GM19035 (cell line): Measurements from ENCODE around the gene MCF2L.

Source experiments
- ATAC-seq: cut with Tn5 transposase; IDR thresholded peaks from one replicate; pipeline ENCODE4 v1.9.1; 2021; ENCODE audit not compliant: unreplicated experiment

MCF2L gene

DNA sequence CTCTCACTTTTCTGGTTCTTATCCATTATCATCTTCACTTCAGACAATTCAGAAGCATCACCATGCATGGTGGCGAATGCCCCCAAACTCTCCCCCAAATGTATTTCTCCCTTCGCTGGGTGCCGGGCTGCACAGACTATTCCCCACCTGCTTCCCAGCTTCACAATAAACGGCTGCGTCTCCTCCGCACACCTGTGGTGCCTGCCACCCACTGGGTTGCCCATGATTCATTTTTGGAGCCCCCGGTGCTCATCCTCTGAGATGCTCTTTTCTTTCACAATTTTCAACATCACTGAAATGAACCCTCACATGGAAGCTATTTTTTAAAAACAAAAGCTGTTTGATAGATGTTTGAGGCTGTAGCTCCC is 150.8 kb downstream of the MCF2L start:
- no peak for ATAC-seq

DNA sequence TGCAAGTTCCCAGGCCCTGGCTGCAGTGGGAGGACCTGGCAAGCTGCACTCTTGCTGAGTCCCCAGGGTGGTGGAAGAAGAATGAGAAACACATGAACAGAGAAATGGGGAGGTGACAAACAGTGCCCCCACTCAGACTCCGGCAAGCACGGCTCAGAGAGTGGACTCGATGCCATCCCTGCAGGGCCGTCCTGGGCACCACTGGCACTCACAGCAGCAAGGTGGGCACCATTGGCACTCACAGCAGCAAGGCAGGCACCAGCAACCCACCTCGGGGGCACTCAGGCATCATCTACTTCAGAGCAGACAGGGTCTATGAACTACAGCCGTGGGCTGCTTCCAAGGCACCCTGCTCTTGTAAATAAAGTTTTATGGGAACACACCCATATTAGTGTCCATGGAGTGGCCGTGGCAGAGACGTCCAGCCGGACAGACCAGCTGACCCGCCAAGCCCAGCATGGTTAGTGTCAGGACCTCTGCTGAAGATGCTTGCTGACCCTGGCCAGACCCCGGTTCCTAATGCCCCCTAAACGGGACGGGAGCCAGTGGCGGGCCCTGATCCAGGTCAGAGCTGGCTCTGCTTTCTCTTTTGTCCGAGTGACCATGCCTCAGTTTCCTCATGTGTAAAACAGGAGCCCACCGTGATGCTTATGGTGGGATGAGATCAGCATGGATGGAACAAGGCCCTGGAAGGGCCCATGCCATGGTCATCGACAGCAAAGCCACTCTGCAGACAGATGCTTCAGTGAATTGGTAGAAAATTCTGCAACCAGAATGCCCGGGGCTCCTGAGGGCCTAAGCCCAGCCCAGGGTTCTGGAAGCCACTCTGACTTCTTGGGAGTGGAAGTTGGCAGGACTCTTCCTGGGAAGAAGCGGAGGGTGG is 151.5 kb downstream of the MCF2L start:
- no peak for ATAC-seq

DNA sequence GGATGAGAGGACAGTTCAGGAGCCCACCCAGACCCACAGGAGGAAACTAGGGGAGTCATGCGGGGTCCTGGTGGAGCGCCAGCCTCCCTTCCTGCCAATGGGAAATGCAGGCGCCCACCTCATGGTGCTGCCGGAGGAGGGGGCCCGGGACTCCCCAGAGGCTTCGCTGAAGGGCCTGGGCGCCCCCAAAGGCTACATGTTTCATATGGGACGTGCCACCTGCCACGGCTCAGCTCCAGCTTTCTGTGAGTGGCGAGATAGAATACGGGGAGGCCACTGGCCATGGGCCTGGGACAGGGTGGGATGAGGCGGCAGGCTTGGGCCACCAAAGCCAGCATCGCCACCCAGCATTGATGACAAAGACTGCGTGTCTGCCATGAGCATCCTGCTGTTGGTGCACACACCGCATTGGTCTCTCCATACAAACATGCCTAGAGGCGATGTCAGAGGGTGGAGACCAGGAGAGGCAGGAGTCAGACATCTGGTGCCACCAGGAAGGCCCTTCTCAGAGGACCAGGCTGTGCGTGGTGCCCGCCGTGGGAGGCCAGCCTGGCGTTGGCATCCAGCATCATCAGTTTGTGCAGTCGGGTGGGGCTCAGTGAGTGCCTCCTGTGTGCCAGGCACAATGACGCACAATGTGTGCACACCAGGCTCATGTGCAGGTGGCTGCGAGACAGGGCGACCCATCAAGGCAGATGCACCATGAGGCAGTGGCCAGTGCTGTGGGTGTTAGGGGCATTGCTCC is 152.3 kb downstream of the MCF2L start:
- no peak for ATAC-seq

DNA sequence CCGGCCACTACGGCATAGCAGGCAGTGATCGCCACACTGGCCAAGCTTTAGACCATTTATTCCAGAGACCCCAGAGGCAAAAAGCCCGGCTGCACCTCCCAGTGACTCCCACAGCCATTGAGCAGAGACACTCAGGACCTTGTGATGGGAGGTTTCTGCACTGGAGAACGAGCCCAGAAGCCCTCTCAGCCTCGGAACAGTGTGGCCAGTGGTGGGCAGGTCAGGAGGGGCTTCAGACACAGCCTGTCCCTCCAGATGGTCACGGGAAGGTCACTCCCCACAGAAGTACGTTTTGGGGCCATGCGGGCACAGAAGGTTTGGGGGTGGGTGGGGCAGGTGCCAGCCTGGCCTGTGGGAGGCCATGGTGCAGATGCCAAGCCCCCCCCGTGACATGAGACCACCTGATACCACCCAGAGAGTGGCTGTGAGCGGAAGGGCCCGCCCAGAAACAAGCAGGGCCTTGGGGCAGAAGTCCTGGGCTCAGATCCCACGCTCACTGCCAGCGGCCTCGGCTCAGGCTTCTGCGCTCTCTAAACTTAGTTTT is 153.0 kb downstream of the MCF2L start:
- no peak for ATAC-seq

DNA sequence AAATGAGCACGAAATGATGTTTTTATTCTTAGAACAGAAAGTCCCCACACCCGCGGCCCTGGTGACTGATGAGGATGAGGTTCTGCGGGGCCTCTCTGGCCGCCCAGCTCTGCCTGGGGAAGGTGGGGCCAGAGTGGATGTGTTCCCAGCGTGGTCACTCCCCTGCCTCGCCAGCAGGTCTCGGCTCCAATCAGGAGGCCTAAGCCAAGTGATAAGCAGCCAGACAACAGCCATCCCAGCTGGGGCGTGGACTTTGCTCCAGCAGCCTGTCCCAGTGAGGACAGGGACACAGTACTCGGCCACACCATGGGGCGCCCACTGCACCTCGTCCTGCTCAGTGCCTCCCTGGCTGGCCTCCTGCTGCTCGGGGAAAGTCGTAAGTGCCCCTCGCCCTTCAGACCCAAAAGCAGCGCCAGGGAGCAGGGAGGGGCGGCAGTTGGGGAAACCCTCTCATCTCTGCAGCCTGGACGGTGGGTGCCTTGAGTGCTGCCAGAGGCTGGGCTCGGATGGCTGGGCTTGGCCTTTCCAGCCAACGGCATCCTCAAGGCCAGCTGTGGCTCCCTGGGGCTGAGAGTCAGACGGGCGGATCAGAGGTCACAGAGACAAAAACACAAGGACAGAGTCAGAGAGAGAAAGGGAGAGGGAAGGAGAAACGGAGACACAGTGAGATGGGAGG is 153.7 kb downstream of the MCF2L start, which contains the start of gene F10:
Gene F10 (plus strand): TSS at position 250 of the 676 bp plus-strand sequence. CDS start 57 bp downstream, at position 307.
- ATAC-seq: no peak

DNA sequence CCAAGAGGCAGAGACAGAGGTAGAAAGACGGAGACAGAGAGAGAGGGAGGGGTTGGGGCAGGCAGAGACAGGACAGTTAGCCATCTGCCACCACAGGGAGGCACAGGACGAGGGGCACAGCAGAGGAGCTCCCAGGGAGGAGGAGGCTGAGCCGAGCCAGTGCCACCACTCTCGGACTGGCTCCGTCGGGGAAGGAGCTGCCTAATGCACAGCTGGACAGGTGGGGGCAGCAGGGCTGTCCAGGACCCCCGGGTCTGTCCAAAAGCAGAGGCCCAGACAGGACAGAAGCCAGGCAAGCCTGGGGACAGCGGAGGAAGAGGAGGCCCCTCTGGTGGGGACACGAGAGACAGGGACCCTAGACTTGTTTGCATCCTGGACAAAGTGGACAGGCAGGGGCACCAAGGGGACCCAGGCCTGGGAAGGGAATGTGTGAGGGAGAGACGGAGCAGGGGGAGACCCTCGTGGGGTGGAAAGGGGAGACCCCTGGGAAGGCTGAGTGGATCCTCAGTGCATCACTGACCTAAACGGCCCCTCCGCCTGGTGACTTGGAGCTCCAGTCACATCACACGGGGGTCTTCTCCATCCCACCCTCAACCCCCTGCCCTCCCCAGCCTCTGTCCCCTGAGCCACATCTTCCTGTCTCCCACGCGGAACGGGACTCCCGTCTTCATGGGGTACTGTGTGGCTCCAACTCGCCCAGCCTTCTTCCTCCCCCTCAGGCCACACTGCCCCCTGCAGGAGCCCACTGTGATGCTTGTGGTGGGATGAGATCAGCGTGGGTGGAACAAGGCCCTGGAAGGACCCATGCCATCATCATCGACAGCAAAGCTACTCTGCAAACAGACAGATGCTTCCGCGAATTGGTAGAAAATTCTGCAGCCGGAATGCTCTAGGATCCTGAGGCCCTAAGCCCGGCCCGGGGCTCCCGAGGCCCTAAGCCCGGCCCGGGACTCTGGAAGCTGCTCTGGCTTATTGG is 154.5 kb downstream of the MCF2L start:
- ATAC-seq: no peak

DNA sequence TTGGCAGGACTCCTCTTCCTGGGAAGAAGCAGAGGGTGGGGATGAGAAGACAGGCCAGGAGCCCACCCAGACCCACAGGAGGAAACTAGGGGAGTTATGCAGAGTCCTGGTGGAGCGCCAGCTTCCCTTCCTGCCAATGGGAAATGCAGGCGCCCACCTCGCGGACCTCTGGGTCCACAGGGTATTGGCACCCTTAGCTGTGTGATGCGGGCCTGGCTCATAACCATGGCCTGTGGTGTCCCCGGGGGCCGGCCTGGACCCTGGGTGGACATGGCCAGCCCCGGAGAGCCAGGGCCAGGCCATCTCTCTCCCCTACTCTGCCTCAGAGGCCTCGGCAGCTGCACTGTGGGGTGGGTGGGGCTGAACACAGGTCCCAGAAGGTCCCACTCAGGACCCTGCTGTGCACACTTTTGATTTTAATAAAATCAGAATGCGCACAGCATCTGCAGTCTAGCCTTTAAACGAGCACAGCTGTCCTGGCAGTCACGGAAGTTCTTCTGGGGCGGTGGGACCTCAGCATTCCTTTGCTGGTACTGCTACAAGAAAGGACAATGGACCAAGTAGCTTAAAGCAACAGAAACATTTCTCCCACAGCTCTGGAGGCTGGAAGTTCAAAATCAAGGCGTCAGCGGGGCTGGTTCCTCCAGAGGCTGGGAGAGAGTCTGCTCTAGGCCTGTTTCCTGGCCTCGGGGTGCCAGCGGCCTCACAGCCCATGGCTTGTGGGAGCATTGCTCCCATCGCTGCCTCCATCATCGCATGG is 155.4 kb downstream of the MCF2L start:
- ATAC-seq: no peak

DNA sequence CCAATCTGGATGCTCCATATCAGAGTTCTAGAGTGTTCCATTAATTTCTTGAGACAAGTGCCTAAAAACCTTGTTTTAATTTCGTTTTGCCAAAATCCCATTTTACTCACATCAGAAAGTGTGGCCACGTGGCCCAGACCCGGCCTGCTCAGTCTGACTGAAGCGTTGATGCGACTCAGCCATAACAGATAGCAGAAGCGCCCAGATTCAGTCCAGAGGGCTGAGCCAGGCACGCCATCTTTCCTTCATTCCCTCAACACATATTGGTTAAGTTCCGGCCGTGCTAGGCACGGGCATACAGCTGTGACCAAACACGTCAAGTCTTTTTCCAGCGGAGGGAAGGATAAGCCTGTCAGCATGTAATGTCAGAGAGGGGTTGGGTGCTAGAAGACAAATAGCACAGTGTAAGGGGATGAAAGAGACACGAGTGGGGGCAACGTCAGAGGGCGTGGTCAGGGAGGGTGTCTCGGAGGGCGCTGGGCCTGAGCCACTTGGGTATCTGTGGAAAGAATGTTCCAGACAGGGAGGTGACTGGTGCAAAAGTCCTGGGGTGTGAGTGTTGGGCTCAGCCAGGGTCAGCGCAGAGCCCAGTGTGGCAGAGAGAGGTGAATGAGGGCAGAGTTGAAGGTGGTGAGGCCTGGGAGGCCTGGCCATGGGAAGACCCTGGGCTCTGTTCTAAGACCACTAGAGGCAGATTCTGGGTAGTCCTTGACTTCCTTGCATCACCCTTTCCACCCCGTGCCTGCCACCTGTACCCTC is 156.7 kb downstream of the MCF2L start:
- no peak for ATAC-seq

DNA sequence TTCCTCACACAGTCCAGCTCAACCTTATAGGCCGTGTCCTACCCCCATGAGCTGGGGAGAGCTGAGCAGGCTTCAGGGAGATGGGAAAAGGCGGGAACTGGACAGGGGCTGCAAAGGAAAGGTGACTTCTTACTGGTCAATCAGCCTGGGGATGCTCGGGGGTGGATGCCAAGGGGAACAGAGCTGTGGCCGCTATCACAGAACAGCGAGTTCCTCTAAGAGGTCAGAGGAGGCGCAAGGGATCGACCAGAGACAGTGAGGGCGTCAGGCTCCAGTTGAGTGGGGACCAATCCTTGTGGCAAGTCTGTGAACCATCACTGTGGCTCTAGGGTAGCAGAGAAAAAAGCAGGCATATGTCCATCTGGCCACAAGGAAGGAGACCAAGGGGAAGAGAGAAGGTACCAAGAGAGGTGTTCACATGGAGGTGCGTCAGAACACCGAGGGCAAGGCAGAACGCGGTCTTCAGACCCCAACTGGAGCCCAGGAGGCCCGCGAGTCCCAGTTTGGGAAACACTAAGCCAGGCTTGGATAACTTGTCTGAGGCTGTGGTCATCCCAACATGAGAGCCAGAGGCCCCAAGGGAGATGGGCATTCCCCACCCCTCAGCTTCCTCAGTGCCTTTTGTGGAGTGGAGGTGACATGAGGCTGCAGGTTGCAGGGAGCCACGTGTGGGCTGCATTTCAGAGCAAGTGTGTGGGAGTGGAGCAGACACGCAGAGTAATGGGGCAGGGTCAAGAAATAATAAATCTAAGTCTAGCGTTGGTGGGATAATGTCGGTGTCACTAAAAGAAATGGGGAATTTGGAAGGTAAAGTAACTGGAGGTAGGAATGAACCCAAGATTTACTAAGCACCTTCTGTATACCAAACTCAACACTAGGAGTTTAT is 157.5 kb downstream of the MCF2L start:
- ATAC-seq: no peak

DNA sequence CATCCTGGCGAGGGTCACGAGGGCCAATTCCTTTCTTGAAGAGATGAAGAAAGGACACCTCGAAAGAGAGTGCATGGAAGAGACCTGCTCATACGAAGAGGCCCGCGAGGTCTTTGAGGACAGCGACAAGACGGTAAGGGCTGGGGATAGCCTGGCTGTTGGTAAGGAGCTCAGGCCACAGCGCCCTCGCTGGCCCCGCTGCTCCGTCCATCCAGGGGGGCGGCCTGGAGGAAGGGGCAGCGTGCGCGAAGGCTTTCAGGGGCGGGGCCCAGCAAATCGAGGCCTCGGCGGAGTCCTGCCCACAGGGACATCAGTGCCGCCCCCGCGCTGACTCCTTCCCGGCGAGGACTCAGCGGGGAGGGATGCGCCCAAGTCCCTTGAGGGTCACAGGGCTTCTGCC is 160.5 kb downstream of the MCF2L start:
- no peak for ATAC-seq

DNA sequence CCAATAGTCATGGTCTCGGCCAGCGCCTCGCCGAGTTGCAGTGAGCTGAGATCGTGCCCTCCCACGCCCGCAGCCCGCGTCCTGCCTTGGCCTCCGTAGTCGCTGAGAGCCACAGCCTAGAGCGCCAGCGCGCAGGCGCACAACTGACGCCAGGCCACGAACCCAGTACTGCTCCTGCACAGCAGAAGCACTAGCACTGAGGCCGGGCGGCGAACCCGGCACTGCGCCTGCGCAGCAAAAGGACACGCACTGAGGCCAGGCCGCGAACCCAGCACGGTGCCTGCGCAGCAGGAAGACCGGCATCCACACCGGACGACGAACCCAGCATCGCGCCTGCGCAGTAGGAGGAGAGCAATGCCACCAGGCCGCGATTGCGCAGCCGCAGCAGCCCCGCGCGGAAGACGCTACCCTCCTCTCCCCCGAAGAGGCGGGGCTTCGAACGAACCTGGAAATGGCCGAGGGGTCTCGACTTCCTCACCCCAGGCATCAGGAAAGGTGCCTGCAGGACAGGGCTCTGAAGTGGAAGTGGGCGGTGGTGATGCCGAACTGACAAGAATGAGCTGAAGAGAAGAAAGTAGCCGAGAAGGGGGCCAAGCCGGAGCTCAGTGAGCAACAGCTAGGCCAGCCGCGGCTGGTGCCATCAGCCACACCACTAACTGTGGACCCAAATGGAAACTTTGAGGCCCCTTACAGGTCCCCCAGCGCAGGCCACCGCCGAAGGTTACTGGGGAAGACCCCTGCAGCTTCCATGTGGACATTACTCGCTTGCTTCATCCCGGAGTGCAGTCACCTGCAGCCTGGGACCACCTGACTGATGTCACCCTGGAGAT is 161.1 kb downstream of the MCF2L start:
- no peak for ATAC-seq

DNA sequence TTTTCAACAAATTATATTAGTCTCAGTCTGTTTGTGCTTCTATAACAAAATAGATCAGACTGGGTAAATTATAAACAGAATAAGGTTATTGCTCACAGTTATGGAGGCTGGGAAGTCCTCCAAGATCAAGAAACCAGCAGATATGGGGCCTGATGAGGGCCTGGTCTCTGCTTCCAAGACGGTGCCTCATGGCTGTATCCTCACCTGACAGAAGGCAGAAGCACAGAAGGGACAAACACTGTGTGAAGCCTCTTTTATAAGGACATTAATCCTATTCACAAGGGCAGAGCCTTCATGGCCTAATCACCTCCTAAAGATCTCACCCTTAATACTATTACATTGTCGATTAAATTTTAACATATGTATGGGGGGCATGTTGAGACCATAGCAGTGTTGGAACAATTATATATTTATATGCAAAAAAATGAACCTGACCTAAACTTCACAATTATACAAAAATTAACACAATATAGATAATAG is 166.3 kb downstream of the MCF2L start:
- no peak for ATAC-seq

DNA sequence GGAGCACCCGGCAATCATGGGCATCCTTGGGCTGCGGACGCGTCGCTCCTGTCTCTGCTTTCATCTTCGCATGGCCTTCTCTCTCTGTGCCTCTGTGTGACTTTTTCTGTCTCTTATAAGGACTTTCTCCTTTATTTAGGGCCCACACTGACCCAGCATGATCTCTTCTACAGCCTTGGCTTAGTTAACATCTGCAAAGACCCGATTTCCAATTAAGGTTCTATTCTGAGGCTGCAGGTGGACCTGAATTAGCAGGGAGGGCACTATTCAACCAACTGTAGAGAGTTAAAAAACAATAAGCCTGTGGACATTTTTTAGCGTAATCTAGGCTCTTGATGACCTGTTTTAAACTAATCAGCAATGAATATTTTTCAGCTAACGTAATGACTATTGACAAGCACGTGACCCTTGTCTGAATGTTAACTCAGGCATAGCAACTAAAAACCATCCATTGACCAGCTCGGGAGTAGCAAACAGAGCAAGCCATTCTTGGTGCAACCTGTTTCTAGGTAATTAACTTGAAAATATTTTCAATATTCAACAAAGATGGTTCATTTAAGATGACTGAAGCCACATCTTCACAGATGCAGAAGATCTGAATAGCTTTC is 168.8 kb downstream of the MCF2L start:
- no peak for ATAC-seq

DNA sequence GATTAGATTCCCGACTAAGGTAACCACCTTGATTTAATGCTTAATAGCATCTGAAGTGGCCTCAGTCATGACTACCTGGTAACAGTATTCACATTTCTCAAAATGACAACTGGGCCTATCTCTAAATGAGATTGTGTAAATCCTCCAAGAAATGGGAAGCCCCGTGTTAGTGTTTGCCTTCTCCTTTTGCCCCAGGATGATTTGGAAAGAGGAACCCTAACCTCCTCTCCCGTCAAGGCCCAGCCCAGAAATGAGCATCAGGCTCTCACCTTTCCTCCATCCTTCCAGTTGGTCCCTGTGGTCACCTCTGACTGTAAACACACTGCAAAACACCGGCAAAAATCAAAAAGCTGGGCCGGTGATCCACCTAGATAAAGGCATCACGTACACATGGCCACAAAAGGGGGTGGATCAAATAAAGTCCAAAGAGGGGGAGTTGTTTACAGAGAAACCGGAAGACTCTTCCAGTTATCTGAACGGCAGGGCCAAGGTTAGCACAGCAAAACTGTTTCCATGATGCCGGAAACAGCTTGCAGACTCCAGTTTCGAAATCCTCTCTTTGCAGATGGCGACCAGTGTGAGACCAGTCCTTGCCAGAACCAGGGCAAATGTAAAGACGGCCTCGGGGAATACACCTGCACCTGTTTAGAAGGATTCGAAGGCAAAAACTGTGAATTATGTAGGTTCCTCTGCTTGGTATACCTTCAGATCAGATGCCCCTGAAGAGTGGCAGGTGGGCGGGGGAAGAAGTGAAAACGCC is 170.0 kb downstream of the MCF2L start:
- no peak for ATAC-seq

DNA sequence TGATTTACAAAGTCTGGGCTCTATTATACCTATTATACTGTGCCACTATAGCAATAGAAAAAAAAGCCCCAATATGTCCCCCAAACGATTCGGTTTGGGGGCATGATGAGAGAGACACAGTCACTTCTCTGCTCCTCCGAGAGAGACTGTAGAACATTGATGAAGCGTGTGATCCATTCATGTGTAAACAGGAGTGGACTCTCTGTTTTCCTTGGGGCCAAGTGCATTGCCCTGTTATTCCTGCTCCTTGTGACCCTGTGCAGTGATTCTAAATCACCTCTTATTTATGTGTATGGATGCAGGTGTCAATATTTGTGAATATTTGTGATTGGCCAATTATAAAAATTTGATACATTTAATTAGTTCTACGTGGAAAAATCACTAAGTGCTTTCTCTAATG is 170.6 kb downstream of the MCF2L start:
- no peak for ATAC-seq
